HepG2 (cell line): Measurements from ENCODE around the gene VARS1. TPM values are rescaled to one million over a fixed set of nuclear protein-coding genes. Genes with fewer than 3 reads are reported as not detected.

ENCODE experiments used
- ADNP ChIP-seq: sonication (generic); formaldehyde crosslinking; IDR thresholded peaks from 2 replicates; pipeline ENCODE4 v1.4.0; 2020; ENCODE audit warnings: missing genetic modification reagents
- ATF5 ChIP-seq: sonication (generic); formaldehyde crosslinking; IDR thresholded peaks from 2 replicates; pipeline ENCODE4 v1.4.0; 2020; ENCODE audit warnings: mild to moderate bottlenecking, low read depth, missing genetic modification reagents
- FOXP1 ChIP-seq, 2 experiments: fragments of 450-650 bp in 1 of 2; IDR thresholded peaks; 2 replicates each; pipeline ENCODE4 v1.6.1; 2017 to 2018; ENCODE audit warnings: antibody characterized with exemption in 1 of 2
- HNF1A ChIP-seq, 2 experiments: sonication (generic) in 1 of 2; formaldehyde crosslinking in 1 of 2; IDR thresholded peaks; 2 replicates each; pipeline versions ENCODE4 v1.4.0 to v1.6.1; 2016 to 2020; ENCODE audit warnings: borderline replicate concordance in 1 of 2, low read depth in 1 of 2, mild to moderate bottlenecking in 1 of 2, missing genetic modification reagents in 1 of 2
- JDP2 ChIP-seq: sonication (generic); formaldehyde crosslinking; IDR thresholded peaks from 2 replicates; pipeline ENCODE4 v1.8.1; 2022; ENCODE audit warnings: missing genetic modification reagents, borderline replicate concordance
- MED13 ChIP-seq: sonication (generic); formaldehyde crosslinking; IDR thresholded peaks from 2 replicates; pipeline ENCODE4 v1.5.0; 2020; ENCODE audit warnings: missing genetic modification reagents
- MIER2 ChIP-seq: IDR thresholded peaks from 2 replicates; pipeline ENCODE4 v1.6.1; 2016; ENCODE audit warnings: missing biosample characterization, missing genetic modification reagents
- MTA3 ChIP-seq: sonication (generic); formaldehyde crosslinking; IDR thresholded peaks from 2 replicates; pipeline ENCODE4 v1.4.0; 2020; ENCODE audit warnings: missing genetic modification reagents
- TFAP4 ChIP-seq: sonication (generic); IDR thresholded peaks from 2 replicates; pipeline ENCODE4 v1.6.1; 2016; ENCODE audit warnings: low read depth, borderline replicate concordance
- ZNF556 ChIP-seq: sonication (generic); formaldehyde crosslinking; IDR thresholded peaks from 2 replicates; pipeline ENCODE4 v1.4.0; 2020; ENCODE audit warnings: mild to moderate bottlenecking, missing genetic modification reagents, borderline replicate concordance
- polyA plus RNA-seq, 8 experiments: library from polyadenylated mRNA; depleted of rRNA in 3 of 8; stranded (reverse) in 7 of 8; unstranded in 1 of 8; fragments of >200 nt; fragmentation: Illumina TruSeq in 4 of 8; extraction: Trizol in 4 of 8; gene quantifications; 2 replicates each; pipeline versions ENCODE4 v1.2.1 to v1.2.3, GENCODE V29; 2011 to 2016; ENCODE audit warnings: low read depth in 4 of 8, missing spikeins in 1 of 8, mixed read lengths in 1 of 8; ENCODE audit not compliant: insufficient read depth in 1 of 8
- total RNA-seq, 5 experiments: library from RNA; depleted of rRNA; stranded (reverse); fragments of >200 nt; fragmentation: Illumina TruSeq; extraction: Trizol; gene quantifications; 2 replicates each; pipeline ENCODE4 v1.2.3, GENCODE V29; 2016; ENCODE audit warnings: low read depth in 1 of 5
- TF ChIP-seq, protein P1 (sequence below): sonication (generic); formaldehyde crosslinking; IDR thresholded peaks from 2 replicates; pipeline ENCODE4 v1.5.1; 2020; ENCODE audit warnings: mild to moderate bottlenecking, missing genetic modification reagents, borderline replicate concordance
- TF ChIP-seq, protein P2 (sequence below): sonication (generic); formaldehyde crosslinking; IDR thresholded peaks from 2 replicates; pipeline ENCODE4 v1.8.1; 2023; ENCODE audit warnings: mild to moderate bottlenecking, missing genetic modification reagents

VARS1 gene
- total and polyA plus RNA-seq, 2 of the 13 experiments (the other 11 are each of a cell fraction or from before 2014, with no cell fraction given) = 14.7 to 56.1 TPM

- TF ChIP-seq, protein P1, sequence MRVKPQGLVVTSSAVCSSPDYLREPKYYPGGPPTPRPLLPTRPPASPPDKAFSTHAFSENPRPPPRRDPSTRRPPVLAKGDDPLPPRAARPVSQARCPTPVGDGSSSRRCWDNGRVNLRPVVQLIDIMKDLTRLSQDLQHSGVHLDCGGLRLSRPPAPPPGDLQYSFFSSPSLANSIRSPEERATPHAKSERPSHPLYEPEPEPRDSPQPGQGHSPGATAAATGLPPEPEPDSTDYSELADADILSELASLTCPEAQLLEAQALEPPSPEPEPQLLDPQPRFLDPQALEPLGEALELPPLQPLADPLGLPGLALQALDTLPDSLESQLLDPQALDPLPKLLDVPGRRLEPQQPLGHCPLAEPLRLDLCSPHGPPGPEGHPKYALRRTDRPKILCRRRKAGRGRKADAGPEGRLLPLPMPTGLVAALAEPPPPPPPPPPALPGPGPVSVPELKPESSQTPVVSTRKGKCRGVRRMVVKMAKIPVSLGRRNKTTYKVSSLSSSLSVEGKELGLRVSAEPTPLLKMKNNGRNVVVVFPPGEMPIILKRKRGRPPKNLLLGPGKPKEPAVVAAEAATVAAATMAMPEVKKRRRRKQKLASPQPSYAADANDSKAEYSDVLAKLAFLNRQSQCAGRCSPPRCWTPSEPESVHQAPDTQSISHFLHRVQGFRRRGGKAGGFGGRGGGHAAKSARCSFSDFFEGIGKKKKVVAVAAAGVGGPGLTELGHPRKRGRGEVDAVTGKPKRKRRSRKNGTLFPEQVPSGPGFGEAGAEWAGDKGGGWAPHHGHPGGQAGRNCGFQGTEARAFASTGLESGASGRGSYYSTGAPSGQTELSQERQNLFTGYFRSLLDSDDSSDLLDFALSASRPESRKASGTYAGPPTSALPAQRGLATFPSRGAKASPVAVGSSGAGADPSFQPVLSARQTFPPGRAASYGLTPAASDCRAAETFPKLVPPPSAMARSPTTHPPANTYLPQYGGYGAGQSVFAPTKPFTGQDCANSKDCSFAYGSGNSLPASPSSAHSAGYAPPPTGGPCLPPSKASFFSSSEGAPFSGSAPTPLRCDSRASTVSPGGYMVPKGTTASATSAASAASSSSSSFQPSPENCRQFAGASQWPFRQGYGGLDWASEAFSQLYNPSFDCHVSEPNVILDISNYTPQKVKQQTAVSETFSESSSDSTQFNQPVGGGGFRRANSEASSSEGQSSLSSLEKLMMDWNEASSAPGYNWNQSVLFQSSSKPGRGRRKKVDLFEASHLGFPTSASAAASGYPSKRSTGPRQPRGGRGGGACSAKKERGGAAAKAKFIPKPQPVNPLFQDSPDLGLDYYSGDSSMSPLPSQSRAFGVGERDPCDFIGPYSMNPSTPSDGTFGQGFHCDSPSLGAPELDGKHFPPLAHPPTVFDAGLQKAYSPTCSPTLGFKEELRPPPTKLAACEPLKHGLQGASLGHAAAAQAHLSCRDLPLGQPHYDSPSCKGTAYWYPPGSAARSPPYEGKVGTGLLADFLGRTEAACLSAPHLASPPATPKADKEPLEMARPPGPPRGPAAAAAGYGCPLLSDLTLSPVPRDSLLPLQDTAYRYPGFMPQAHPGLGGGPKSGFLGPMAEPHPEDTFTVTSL (CRISPR knock-in tag) = no peak
- TF ChIP-seq MED13 (CRISPR knock-in tag) (no peak), ATF5 (CRISPR knock-in tag) (no peak), MIER2 (CRISPR knock-in tag) (peak; percentile 61; the same call in 1 of the 2 replicates), JDP2 (CRISPR knock-in tag) (no peak), ADNP (CRISPR knock-in tag) (no peak), ZNF556 (no peak), FOXP1 (IDR thresholded peaks at IDR 0.05) (no peak), FOXP1 (CRISPR knock-in tag; IDR thresholded peaks at IDR 0.05) (no peak), MTA3 (CRISPR knock-in tag) (no peak), TFAP4 (no peak), HNF1A (IDR thresholded peaks at IDR 0.05; ENCODE audit: low read depth) (no peak), HNF1A (CRISPR knock-in tag; IDR thresholded peaks at IDR 0.05; ENCODE audit: borderline replicate concordance) (0 out of 2 replicates have a peak, but pooled peaks have one; percentile 17)
- TF ChIP-seq, protein P2, sequence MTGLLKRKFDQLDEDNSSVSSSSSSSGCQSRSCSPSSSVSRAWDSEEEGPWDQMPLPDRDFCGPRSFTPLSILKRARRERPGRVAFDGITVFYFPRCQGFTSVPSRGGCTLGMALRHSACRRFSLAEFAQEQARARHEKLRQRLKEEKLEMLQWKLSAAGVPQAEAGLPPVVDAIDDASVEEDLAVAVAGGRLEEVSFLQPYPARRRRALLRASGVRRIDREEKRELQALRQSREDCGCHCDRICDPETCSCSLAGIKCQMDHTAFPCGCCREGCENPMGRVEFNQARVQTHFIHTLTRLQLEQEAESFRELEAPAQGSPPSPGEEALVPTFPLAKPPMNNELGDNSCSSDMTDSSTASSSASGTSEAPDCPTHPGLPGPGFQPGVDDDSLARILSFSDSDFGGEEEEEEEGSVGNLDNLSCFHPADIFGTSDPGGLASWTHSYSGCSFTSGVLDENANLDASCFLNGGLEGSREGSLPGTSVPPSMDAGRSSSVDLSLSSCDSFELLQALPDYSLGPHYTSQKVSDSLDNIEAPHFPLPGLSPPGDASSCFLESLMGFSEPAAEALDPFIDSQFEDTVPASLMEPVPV (CRISPR knock-in tag) = no peak
Observed at GRCh38 chr6:31769684-31770371, 25.7 kb downstream of the VARS1 start (continued).
